GM13977 (cell line): ENCODE measurements around the gene SLC2A4RG.

Source experiments
- DNase-seq: peaks from one replicate; pipeline ENCODE4 v3.0.0; 2012; ENCODE audit warnings: low spot score
- CTCF ChIP-seq: IDR thresholded peaks from 2 replicates; pipeline ENCODE4 v1.5.1; 2012; ENCODE audit warnings: mild to moderate bottlenecking, control low read depth; ENCODE audit not compliant: insufficient read depth; ENCODE audit errors: extremely low read depth, missing control alignments
- in situ Hi-C: fragments of 300-500 bp; cut with MboI; formaldehyde crosslinking; loops from one replicate; pipeline ENCODE4 v1.12.0; 2022; ENCODE audit warnings: low sequenced_read_pairs, low pct_unique_long_range_greater_than_20kb, mixed read lengths, inconsistent platforms; ENCODE audit not compliant: unreplicated experiment

The SLC2A4RG gene

GRCh38 chr20:63789836-63790571, 50.4 kb downstream of the SLC2A4RG start:
- in situ Hi-C loops, result no loop called here
- TF ChIP-seq CTCF, result no peak
- DNase-seq, result no peak

GRCh38 chr20:63790572-63791168, 51.1 kb downstream of the SLC2A4RG start:
- in situ Hi-C loops, result no loop called here
- DNase-seq, result no peak
- TF ChIP-seq CTCF, result no peak

GRCh38 chr20:63791497-63792156, 52.1 kb downstream of the SLC2A4RG start:
- in situ Hi-C loops, result no loop called here
- no peak for DNase-seq
- no peak for TF ChIP-seq CTCF

- DNase-seq, result no peak
- in situ Hi-C loops, result no loop called here
- TF ChIP-seq CTCF, result no peak
Observed at GRCh38 chr20:63792866-63793265, 53.3 kb downstream of the SLC2A4RG start.
